KMS-11 (cell line): ENCODE results near the gene ADARB1.

Experiments used
- H2AFZ ChIP-seq: fragments of 200-600 bp; sonication (generic); 2 replicates; pipeline ENCODE4 v1.6.1; 2016; ENCODE audit warnings: antibody characterized with exemption, mixed run types, low read depth
- H3K27ac ChIP-seq: fragments of 200-600 bp; sonication (generic); 2 replicates; pipeline ENCODE4 v1.6.1; 2016; ENCODE audit warnings: mild to moderate bottlenecking, mixed run types
- H3K27me3 ChIP-seq: fragments of 200-600 bp; sonication (generic); 2 replicates; pipeline ENCODE4 v1.6.1; 2017; ENCODE audit warnings: mild to moderate bottlenecking, low read depth, mixed run types, moderate library complexity; ENCODE audit not compliant: insufficient read depth
- H3K36me3 ChIP-seq: fragments of 200-600 bp; sonication (generic); 2 replicates; pipeline ENCODE4 v1.6.1; 2017; ENCODE audit warnings: mild to moderate bottlenecking, mixed run types; ENCODE audit not compliant: insufficient read depth
- H3K4me1 ChIP-seq: fragments of 200-600 bp; sonication (generic); 2 replicates; pipeline ENCODE4 v1.6.1; 2016; ENCODE audit warnings: mild to moderate bottlenecking, low read depth, mixed run types; ENCODE audit not compliant: poor library complexity, severe bottlenecking
- H3K4me2 ChIP-seq: fragments of 200-600 bp; sonication (generic); 2 replicates; pipeline ENCODE4 v1.7.0; 2016; ENCODE audit warnings: mild to moderate bottlenecking, mixed run types
- H3K4me3 ChIP-seq: fragments of 200-600 bp; sonication (generic); IDR thresholded peaks from 2 replicates; pipeline ENCODE4 v1.6.1; 2017; ENCODE audit warnings: low read depth, low read length, mixed read lengths; ENCODE audit not compliant: insufficient read depth
- H3K79me2 ChIP-seq: fragments of 200-600 bp; sonication (generic); 2 replicates; pipeline ENCODE4 v1.6.1; 2016; ENCODE audit warnings: low read depth, mixed run types; ENCODE audit not compliant: insufficient read depth
- H3K9ac ChIP-seq: fragments of 200-600 bp; sonication (generic); 2 replicates; pipeline ENCODE4 v1.6.1; 2016; ENCODE audit warnings: mild to moderate bottlenecking, mixed run types
- H4K20me1 ChIP-seq: fragments of 200-600 bp; sonication (generic); 2 replicates; pipeline ENCODE4 v1.6.1; 2016; ENCODE audit warnings: mild to moderate bottlenecking, mixed run types; ENCODE audit not compliant: insufficient read depth
- TF ChIP-seq, protein P1 (sequence below): fragments of 200-600 bp; sonication (generic); conservative IDR thresholded peaks from 2 replicates; pipeline ENCODE4 v1.6.1; 2017; ENCODE audit warnings: low read depth, mild to moderate bottlenecking, antibody characterized with exemption, low read length, moderate library complexity, mixed read lengths

Gene ADARB1

DNA sequence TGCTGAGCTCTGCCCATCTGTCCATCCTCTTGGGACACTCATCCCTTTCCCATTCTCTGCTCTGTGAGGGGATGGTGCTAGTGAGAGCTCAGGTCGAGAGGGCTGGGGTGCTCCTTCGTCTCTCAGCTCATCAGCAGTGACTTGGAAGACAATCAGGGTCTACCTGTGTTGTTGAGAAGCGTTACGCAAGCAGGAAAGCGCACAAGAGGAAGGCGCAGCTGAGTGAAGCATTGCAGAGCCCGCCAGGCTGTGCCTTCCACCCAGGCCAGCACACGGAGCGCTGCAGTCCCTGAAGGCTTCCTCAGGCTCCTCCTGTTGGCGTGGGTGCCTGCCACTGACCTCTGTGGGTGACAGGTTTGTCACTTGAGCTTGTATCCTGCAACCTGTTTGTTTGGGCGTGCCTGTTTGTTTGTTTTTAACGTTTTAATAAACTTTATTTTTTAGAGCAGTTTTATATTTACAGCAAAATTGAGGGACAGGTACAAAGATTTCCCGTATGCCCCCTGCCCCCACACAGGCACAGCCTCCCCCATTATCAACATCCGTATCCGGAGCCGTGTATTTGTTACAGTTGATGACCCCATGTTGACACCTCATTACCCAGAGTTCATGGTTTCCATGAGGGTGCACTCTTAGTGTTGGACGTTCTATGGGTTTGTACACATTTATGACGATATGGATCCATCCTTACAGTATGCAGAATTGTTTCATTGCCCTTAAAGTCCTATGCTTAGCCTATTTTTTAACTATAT is 36.7 kb downstream of the ADARB1 start:
- Histone ChIP-seq H3K4me1 (peaks cover 87% of the 10 kb centered on the region), H3K9ac (peak overlapping the region; percentile 17; the same call in 1 of the 2 replicates), H4K20me1 (no peaks in the 10 kb centered on the region), H3K4me3 (no peak overlapping the region), H3K79me2 (peaks cover 20% of the 10 kb centered on the region; the same call in 1 of the 2 replicates), H3K4me2 (peak overlapping the region; percentile 81), H3K27ac (peak overlapping the region; percentile 85), H2AFZ (no peak overlapping the region), H3K36me3 (no peaks in the 10 kb centered on the region), H3K27me3 (no peaks in the 10 kb centered on the region)
- TF ChIP-seq, protein P1, sequence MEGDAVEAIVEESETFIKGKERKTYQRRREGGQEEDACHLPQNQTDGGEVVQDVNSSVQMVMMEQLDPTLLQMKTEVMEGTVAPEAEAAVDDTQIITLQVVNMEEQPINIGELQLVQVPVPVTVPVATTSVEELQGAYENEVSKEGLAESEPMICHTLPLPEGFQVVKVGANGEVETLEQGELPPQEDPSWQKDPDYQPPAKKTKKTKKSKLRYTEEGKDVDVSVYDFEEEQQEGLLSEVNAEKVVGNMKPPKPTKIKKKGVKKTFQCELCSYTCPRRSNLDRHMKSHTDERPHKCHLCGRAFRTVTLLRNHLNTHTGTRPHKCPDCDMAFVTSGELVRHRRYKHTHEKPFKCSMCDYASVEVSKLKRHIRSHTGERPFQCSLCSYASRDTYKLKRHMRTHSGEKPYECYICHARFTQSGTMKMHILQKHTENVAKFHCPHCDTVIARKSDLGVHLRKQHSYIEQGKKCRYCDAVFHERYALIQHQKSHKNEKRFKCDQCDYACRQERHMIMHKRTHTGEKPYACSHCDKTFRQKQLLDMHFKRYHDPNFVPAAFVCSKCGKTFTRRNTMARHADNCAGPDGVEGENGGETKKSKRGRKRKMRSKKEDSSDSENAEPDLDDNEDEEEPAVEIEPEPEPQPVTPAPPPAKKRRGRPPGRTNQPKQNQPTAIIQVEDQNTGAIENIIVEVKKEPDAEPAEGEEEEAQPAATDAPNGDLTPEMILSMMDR = no peak

DNA sequence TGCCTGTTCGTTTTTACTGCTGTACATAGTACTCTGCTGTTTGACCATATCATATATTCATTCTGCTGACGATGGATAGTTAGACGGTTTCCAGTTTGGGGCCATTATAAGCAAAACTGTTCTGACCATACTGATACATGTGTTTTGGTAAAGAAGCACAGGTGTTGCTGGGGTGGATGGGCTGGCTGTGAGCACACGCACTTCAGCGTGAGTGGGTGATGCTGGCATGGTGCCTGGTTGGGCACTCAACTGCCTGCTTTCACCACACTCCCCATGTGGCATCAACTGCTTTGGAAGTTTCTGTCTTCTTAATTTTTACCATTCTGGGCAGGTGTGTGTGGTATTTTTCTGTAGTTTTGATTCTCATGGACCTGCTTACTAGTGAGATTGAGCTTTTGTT is 37.3 kb downstream of the ADARB1 start:
- Histone ChIP-seq H3K4me1 (peaks cover 81% of the 10 kb centered on the region), H3K27me3 (no peaks in the 10 kb centered on the region), H3K4me2 (peak overlapping the region; percentile 81), H3K27ac (peak overlapping the region; percentile 85), H3K9ac (peak overlapping the region; percentile 17; the same call in 1 of the 2 replicates), H3K4me3 (no peak overlapping the region), H3K36me3 (no peaks in the 10 kb centered on the region), H3K79me2 (peaks cover 17% of the 10 kb centered on the region; the same call in 1 of the 2 replicates), H2AFZ (no peak overlapping the region), H4K20me1 (no peaks in the 10 kb centered on the region)
- TF ChIP-seq, protein P1 = no peak

DNA sequence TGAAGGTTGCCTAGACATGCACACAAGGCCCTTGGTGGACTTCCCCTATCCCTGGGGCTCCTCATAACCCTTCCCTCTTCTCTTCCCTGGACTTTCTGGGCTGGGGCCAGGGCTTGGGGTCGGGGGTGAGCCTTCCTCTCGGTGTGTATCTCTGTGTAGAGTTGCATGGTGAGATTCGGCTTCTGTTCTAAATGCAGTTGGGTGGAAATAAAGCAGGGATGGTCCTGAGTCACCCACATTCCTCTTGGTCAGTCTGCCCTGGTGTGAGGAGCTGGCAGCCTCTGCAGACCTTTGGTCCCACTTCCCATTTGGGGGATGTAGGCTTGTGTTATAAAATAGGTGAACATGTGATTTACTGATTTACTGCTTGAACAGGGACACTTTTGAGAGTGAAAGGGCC is 38.0 kb downstream of the ADARB1 start:
- Histone ChIP-seq H3K79me2 (peaks cover 10% of the 10 kb centered on the region; the same call in 1 of the 2 replicates), H3K4me2 (peak overlapping the region; percentile 81), H2AFZ (no peak overlapping the region), H3K4me3 (no peak overlapping the region), H3K36me3 (no peaks in the 10 kb centered on the region), H3K4me1 (peaks cover 74% of the 10 kb centered on the region), H3K9ac (peak overlapping the region; percentile 17), H3K27ac (peak overlapping the region; percentile 85), H4K20me1 (no peaks in the 10 kb centered on the region), H3K27me3 (no peaks in the 10 kb centered on the region)
- TF ChIP-seq, protein P1 = no peak

DNA sequence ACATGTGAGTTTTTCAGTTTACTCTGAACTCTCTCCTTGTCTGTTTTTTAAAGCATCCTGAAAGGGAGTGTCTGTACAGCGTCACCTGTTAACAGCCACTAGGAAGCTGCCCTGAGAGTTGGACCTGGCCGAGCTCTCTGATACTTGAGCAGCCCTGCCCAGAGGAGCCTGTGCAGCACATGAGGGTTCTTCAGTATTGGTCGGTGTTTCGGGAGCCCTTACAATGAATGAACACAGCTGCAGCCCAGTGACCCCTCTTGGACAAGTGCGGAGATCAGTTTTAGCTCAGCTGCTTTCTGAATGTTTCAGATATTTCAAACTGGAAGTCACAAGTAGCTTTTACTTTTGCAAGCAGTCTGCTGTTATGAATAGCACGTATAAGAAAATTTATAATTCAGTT is 39.2 kb downstream of the ADARB1 start:
- TF ChIP-seq, protein P1 = no peak
- no peaks in the 10 kb centered on the region for H3K27me3 ChIP-seq
- no peaks in the 10 kb centered on the region for H4K20me1 ChIP-seq
- no peak overlapping the region; the same call in 1 of the 2 replicates for H3K4me2 ChIP-seq
- no peak overlapping the region for H3K4me3 ChIP-seq
- H3K9ac ChIP-seq = no peak overlapping the region
- no peak overlapping the region for H3K27ac ChIP-seq
- peaks cover 62% of the 10 kb centered on the region for H3K4me1 ChIP-seq
- H3K36me3 ChIP-seq = no peaks in the 10 kb centered on the region
- peaks cover 8% of the 10 kb centered on the region; the same call in 1 of the 2 replicates for H3K79me2 ChIP-seq
- no peak overlapping the region for H2AFZ ChIP-seq
